Stimulated activated CD4-positive, alpha-beta T cell treated with anti-CD3 and anti-CD28 coated beads, Interleukin-15, amount 100 ng/mL, for 24 hours (primary cell): ENCODE measurements around the gene IMP4.

Experiments used
- DNase-seq: peaks from one replicate; pipeline ENCODE4 v3.0.0-alpha.2; 2020

IMP4 gene

DNA sequence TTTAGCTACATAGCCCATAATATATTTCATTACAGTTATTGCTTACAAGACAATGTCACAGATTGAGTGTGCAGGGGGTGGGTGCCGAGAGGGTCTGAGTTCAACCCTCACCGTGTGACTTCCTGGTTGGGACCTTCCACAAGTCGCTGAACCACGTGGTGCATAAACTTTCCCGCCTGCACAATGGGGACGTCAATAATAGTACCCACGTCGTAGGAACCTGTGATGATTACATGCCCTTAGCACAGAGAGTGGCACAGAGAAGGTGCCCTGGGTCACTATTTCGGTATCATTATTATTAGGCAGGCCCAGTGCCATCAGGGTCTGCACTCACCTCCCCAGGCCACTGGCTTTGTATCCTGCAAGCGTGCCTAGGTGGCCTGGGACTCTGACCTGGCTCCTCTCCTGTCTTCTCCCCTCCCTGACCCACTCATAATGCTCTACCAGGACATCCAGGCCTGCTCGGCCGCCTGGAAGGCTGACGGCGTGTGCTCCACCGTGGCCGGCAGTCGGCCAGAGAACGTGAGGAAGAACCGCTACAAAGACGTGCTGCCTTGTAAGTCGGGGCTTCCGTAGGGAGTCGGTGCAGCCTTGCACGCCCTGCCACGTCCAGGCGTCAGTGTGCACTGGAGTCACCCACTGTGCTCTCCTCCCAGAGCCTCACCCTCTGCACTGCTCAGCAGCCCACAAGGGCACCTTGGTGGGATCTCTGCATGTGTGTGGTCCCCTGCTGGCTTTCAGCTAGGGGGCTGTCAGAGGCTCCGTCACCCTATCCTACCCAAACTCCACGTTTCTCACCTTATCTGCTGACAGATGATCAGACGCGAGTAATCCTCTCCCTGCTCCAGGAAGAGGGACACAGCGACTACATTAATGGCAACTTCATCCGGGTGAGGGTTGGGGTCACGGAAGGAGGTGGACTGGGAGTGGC lies 16.0 kb downstream of the IMP4 start:
- no peak for DNase-seq

GRCh38 chr2:130359466-130359865 lies 16.8 kb downstream of the IMP4 start:
- no peak for DNase-seq

DNA sequence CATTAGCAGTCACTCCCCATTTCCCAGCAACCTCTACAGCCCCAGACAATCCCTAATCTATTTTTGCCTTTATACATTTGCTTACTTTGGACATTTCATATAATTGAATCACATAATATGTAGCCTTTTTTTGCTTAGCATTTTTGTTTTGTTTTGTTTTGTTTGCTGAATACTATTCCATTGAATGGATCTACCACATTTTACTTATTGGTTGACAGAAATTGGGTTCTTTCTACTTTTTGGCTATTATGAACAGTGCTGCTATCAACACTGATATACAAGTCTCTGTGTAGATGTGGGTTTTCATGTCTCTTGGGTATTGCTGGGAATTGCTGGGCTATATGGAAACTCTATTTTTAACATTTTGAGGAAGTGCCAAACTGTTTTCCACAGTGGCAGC lies 20.8 kb downstream of the IMP4 start:
- DNase-seq = no peak

GRCh38 chr2:130365075-130365474 lies 22.4 kb downstream of the IMP4 start:
- no peak for DNase-seq

DNA sequence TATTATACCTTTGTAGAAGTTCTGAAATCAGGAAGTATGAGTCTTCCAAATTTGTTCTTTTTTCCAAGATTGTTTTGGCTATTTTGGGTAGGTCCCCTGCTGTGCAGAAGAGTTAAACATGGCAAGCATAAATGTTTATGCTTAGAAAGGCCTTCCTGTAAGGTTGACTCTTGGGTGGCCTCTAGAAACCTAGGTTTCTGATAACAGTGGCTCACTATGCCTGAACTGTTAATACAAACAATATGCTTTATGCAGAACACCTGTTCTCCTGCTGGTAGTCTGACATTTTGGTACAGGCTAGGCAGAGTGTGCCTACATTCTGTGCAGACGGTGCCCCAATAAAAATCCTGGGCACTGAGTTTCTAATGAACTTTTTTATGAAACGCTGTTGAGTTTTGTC lies 23.3 kb downstream of the IMP4 start:
- DNase-seq = no peak

- DNase-seq = no peak
These were observed 24.0 kb downstream of the IMP4 start for GRCh38 chr2:130366720-130367119.

DNA sequence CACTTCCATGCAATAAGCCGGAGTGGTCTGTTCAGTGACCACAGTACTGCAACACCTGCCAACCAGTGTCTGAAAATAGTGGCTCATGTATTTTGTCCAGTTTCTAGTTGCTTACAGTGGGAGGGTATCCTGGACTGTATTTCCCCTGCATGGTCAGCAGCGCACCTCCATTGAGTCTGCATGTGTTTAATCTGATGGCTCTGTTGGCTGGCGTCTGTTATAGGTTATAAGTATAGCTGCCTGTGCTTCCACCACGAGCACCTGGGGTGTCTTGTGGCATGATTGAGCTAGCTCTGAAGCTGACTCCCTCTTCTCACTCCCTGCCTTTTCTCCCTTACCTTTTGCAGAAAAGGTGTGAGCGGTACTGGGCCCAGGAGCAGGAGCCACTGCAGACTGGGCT lies 26.1 kb downstream of the IMP4 start:
- DNase-seq = no peak

DNA sequence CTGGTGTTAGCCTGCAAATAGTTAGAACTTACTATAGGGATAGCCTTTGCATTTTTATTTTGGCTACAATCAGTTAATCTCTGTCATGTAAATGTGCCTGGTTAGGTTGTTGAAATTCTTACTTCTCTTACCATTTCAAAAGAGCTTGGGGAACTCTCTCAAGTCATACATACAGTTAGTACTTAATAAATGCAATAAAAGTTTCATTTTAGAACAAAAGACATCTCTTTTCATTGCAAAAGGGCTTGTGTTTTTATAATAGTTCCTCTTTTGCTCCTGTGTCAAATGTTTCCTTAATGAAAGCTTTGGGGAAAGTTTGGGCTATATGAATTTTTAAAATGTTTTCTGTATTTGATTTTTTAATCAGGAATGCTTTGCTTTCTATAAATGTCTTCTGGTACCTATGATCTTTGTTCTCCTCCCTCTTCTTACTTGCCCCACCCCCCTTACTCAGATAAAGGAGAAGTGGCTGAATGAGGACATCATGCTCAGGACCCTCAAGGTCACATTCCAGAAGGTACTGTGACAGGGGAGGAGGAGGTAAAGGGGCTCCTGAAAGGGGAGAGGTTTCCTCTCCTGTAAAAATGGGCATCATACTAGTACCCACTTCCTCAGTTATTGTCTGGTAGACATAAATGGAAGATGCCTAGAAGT lies 26.7 kb downstream of the IMP4 start:
- no peak for DNase-seq

DNA sequence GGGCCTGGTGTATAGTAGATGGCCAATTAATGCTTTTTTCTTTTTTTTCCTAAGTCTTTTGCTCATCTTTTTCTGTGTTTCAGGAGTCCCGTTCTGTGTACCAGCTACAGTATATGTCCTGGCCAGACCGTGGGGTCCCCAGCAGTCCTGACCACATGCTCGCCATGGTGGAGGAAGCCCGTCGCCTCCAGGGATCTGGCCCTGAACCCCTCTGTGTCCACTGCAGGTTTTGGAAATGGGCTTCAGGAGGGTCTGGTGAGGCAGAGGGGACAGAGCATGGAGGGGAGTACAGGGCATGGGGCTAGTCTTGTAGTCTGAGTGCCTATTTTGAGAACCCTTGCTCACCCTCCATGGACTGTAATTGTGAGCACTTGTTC lies 27.3 kb downstream of the IMP4 start:
- no peak for DNase-seq

DNA sequence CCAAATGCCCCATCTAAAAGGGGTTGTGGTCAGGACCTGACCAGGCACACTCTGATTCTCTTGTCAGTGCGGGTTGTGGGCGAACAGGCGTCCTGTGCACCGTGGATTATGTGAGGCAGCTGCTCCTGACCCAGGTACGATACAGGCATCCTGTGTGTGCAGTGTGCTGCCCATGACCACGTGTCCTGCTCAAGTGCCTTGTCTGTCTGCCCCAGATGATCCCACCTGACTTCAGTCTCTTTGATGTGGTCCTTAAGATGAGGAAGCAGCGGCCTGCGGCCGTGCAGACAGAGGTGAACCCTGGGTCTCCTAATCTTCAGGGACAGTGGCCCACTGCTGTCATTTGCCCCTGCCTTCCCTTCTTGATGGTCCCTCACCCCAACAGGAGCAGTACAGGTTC lies 27.8 kb downstream of the IMP4 start:
- DNase-seq = peak; percentile 57

DNA sequence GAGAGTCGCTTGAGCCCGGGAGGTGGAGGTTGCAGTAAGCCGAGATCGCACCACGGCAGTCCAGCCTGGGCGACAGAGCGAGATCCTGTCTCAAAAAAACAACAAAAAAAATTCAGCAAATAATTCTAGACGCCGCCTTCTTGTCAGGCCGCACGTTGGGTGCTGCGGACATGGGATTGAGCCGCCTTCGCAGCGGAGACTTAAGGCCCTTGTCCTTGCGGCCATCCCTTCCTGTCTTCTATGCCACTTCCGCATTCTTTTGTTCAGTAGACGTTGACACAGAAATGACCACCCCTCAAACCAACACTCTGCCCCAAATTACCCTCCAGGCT lies 29.0 kb downstream of the IMP4 start:
- no peak for DNase-seq

- DNase-seq = peak; percentile 86
These were observed 29.5 kb downstream of the IMP4 start for GRCh38 chr2:130372055-130372832.

GRCh38 chr2:130372833-130373807 lies 30.4 kb downstream of the IMP4 start:
- no peak for DNase-seq

GRCh38 chr2:130373808-130374365 lies 31.2 kb downstream of the IMP4 start:
- no peak for DNase-seq

DNA sequence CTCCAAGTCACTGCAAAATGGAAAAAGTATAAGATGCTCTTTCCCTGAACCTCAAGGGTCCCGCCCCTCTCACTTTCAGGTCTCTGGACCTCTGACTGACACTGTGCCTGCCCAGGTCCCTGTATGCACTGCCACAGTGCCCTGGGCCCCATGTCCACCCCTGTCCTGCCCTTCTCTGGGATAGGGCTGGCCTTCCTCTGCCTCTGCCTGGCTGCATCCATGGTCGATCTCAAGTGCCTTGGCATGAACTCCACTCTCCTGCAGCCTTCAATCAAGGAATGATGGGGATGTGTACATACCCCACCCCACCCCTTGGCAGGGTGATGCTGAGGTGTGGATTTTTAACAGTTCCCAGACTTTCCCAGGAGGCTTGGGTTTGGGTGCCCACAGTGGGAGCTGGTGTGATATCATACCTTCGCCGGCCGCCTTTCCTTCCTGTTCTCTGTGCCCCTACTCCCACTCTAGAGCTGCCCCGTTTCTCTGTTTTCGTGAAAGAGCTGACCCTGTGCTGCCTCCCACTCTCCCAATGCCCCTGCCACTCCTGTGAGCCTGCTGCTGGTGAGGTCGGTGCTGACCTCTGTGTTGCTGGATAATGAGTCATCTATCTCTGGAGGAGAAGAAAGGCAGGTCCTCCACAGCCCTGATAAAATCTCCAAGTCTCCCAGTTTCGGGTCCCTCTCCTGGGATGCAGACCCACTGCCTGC lies 32.0 kb downstream of the IMP4 start:
- no peak for DNase-seq

DNA sequence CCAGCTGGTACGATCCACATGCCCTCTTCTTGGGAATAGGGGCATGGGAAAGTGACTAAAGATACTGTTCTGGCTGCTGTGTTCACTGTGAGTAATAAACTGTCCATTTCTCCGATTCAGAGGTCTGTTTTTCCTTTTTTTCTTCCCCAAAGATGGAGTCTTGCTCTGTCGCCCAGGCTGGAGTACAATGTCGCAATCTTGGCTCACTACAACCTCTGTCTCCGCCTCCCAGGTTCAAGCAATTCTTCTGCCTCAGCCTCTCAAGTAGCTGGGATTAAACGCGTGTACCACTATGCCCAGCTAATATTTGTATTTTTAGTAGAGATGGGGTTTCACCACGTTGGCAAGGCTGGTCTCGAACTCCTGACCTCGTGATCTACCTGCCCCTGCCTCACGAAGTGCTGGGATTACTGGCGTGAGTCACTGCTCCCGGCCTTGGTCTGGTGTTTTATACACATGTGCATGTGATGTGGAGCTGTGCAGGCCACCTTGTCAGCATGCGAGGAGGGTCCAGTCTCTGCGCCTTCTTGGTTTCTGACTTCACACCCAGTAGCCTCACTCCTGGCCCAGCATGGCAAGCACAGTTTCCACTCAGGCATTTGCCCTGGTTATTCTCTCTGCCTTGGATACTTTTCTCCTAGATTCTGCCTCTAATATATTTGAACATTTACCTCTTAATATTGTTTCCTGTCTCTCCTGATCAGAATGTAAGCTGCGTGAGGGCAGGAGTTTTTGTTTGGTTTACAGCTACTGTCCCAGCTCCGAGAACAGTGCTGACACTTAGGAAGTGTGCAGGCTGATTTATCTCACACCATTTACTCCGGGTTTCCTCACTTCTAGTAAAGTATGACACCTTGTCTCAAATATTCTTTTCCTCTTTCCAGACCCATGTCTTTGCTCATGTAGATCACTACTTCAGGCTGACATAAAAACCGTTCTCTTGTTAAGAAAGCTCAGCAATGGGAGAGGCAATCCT lies 32.9 kb downstream of the IMP4 start:
- no peak for DNase-seq

GRCh38 chr2:130376433-130377293 lies 34.0 kb downstream of the IMP4 start:
- no peak for DNase-seq

- DNase-seq = no peak
These were observed 34.8 kb downstream of the IMP4 start for GRCh38 chr2:130377491-130377890.

DNA sequence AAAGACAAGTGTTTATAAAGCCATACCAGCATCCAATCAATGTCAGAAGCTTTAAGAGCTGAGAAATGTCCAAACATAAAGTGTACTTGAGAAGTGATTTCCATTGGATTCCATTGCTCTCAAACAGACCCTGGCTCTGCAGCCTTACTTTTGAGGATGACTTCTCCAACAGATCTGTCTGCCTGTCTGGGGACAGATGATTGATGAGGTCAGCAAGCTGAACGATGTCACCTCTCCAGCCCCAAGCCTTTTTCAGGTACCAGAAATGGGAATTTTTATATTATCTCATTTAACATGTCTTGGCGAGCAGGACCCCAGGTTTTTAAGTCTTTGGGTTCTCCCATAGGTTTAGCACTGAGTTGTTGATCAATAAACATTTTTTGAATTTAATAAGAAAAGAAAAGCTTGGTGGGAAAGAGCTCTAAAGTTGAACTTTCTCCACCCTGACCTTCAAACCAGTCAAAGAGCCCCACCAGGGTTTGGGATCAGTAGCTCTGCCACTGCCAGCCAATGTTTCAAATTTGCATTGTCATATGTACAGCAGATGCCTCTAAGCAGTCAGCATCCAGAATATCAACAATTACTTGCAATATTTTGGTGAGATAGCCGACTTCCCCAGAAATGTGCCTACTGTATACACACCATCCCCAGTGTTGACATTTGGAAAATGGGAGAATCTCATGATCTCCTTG lies 35.7 kb downstream of the IMP4 start:
- no peak for DNase-seq
